Measurements from ENCODE around the gene CYSLTR2. TPM values are rescaled to one million over a fixed set of nuclear protein-coding genes. Genes with fewer than 3 reads are reported as not detected.
"Not testable (repeated sequence)": the region's sequence is repeated elsewhere in the genome, so short reads cannot be mapped to it uniquely, and the experiment has no call there.

Gene CYSLTR2
- total RNA-seq, 1 donor = under 0.01 TPM

GRCh38 chr13:48693998-48694397 lies 40.3 kb downstream of the CYSLTR2 start:
- H4K20me1 ChIP-seq (ENCODE audit: insufficient read depth, low read length) = no peaks in the 10 kb centered on the region
- TF ChIP-seq CTCF (IDR thresholded peaks at IDR 0.05; ENCODE audit: extremely low read depth, low read depth, low read length) = no peak
- no peak overlapping the region for H3K4me2 ChIP-seq (ENCODE audit: insufficient read depth, low read length)
- DNase-seq (ENCODE audit: insufficient read length, low spot score, missing footprints) = no peak
- H3K27me3 ChIP-seq (ENCODE audit: insufficient read depth, low read length) = peaks cover 4% of the 10 kb centered on the region
- H3K79me2 ChIP-seq (ENCODE audit: insufficient read depth, low read length) = no peaks in the 10 kb centered on the region
- H3K27ac ChIP-seq (ENCODE audit: low read depth, low read length) = no peak overlapping the region
- H2AFZ ChIP-seq (ENCODE audit: low read length) = no peak overlapping the region
- H3K4me1 ChIP-seq (ENCODE audit: insufficient read depth, low read length) = no peaks in the 10 kb centered on the region
- no peaks in the 10 kb centered on the region for H3K9me3 ChIP-seq (ENCODE audit: low read depth, low read length)
- H3K36me3 ChIP-seq (ENCODE audit: insufficient read depth, low read length) = no peaks in the 10 kb centered on the region
- no peak overlapping the region for H3K4me3 ChIP-seq (ENCODE audit: insufficient read depth, low read length)

GRCh38 chr13:48695776-48696175 lies 42.0 kb downstream of the CYSLTR2 start:
- Histone ChIP-seq H3K4me1 (ENCODE audit: insufficient read depth, low read length) (no peaks in the 10 kb centered on the region), H3K27ac (ENCODE audit: low read depth, low read length) (no peak overlapping the region), H3K9me3 (ENCODE audit: low read depth, low read length) (no peaks in the 10 kb centered on the region), H3K27me3 (ENCODE audit: insufficient read depth, low read length) (peaks cover 4% of the 10 kb centered on the region), H3K4me2 (ENCODE audit: insufficient read depth, low read length) (no peak overlapping the region), H2AFZ (ENCODE audit: low read length) (no peak overlapping the region), H3K79me2 (ENCODE audit: insufficient read depth, low read length) (no peaks in the 10 kb centered on the region), H4K20me1 (ENCODE audit: insufficient read depth, low read length) (no peaks in the 10 kb centered on the region), H3K36me3 (ENCODE audit: insufficient read depth, low read length) (no peaks in the 10 kb centered on the region), H3K4me3 (ENCODE audit: insufficient read depth, low read length) (no peak overlapping the region)
- DNase-seq (ENCODE audit: insufficient read length, low spot score, missing footprints) = no peak
- TF ChIP-seq CTCF (IDR thresholded peaks at IDR 0.05; ENCODE audit: extremely low read depth, low read depth, low read length) = no peak

- not testable (repeated sequence) for H2AFZ ChIP-seq (ENCODE audit: low read length); H4K20me1 ChIP-seq (ENCODE audit: insufficient read depth, low read length); H3K4me3 ChIP-seq (ENCODE audit: insufficient read depth, low read length); H3K9me3 ChIP-seq (ENCODE audit: low read depth, low read length); H3K27ac ChIP-seq (ENCODE audit: low read depth, low read length); H3K4me2 ChIP-seq (ENCODE audit: insufficient read depth, low read length); H3K27me3 ChIP-seq (ENCODE audit: insufficient read depth, low read length); H3K36me3 ChIP-seq (ENCODE audit: insufficient read depth, low read length); H3K4me1 ChIP-seq (ENCODE audit: insufficient read depth, low read length); DNase-seq (ENCODE audit: insufficient read length, low spot score, missing footprints); H3K79me2 ChIP-seq (ENCODE audit: insufficient read depth, low read length)
Measured at GRCh38 chr13:48696676-48697075, 42.9 kb downstream of the CYSLTR2 start.

GRCh38 chr13:48707405-48707804 lies 53.7 kb downstream of the CYSLTR2 start:
- no peak for TF ChIP-seq CTCF (IDR thresholded peaks at IDR 0.05; ENCODE audit: extremely low read depth, low read depth, low read length)
- Histone ChIP-seq H3K9me3 (ENCODE audit: low read depth, low read length) (no peaks in the 10 kb centered on the region), H3K4me1 (ENCODE audit: insufficient read depth, low read length) (no peaks in the 10 kb centered on the region), H3K4me3 (ENCODE audit: insufficient read depth, low read length) (no peak overlapping the region), H2AFZ (ENCODE audit: low read length) (no peak overlapping the region), H3K27ac (ENCODE audit: low read depth, low read length) (no peak overlapping the region), H3K27me3 (ENCODE audit: insufficient read depth, low read length) (no peaks in the 10 kb centered on the region), H4K20me1 (ENCODE audit: insufficient read depth, low read length) (no peaks in the 10 kb centered on the region), H3K36me3 (ENCODE audit: insufficient read depth, low read length) (no peaks in the 10 kb centered on the region), H3K79me2 (ENCODE audit: insufficient read depth, low read length) (no peaks in the 10 kb centered on the region), H3K4me2 (ENCODE audit: insufficient read depth, low read length) (no peak overlapping the region)
- DNase-seq (ENCODE audit: insufficient read length, low spot score, missing footprints) = no peak
